WTC11 (cell line): Measurements from ENCODE around the gene ZBTB7C. TPM values are rescaled to one million over a fixed set of nuclear protein-coding genes. Genes with fewer than 3 reads are reported as not detected.

ENCODE experiments used
- ATAC-seq: fragments of 200-7000 bp; cut with Tn5 transposase; 2 replicates; pipeline ENCODE4 v1.10.0; 2021; ENCODE audit warnings: mild to moderate bottlenecking, moderate library complexity
- CTCF ChIA-PET: fragments of 300-600 bp; sonication (Branson Sonifier 250); formaldehyde crosslinking; loops from one replicate; lab custom pipeline; 2021; ENCODE audit warnings: antibody characterized with exemption; lab: Charles Lee
- POLR2A ChIA-PET: fragments of 350-600 bp; sonication (Branson Sonifier 250); formaldehyde crosslinking; loops from one replicate; lab custom pipeline; 2021; ENCODE audit warnings: antibody characterized with exemption; lab: Charles Lee
- DNase-seq: peaks from one replicate; pipeline ENCODE4 v3.0.0; 2021; ENCODE audit warnings: low spot score
- H3K27ac Mint-ChIP-seq: 2 replicates; pipeline ENCODE4 v1.8.0; 2021; ENCODE audit warnings: mixed read lengths
- H3K27me3 Mint-ChIP-seq: 2 replicates; pipeline ENCODE4 v1.8.0; 2021; ENCODE audit warnings: low read depth, mild to moderate bottlenecking, moderate library complexity, mixed read lengths
- H3K36me3 Mint-ChIP-seq: 2 replicates; pipeline ENCODE4 v1.8.0; 2021; ENCODE audit warnings: mixed read lengths
- H3K4me1 Mint-ChIP-seq: 2 replicates; pipeline ENCODE4 v1.8.0; 2022; ENCODE audit warnings: mixed read lengths
- H3K4me3 Mint-ChIP-seq: 2 replicates; pipeline ENCODE4 v1.8.0; 2021; ENCODE audit warnings: mild to moderate bottlenecking, moderate library complexity, mixed read lengths
- H3K9me3 Mint-ChIP-seq: 2 replicates; pipeline ENCODE4 v1.8.0; 2021; ENCODE audit warnings: mixed read lengths
- CBFB ChIP-seq: sonication (generic); formaldehyde crosslinking; IDR thresholded peaks from 2 replicates; pipeline ENCODE4 v1.8.1; 2022; ENCODE audit warnings: mild to moderate bottlenecking, low read depth, missing genetic modification reagents
- CREB1 ChIP-seq: sonication (generic); formaldehyde crosslinking; IDR thresholded peaks from 2 replicates; pipeline ENCODE4 v1.8.0; 2023; ENCODE audit warnings: mild to moderate bottlenecking, missing genetic modification reagents
- ELF4 ChIP-seq: sonication (generic); formaldehyde crosslinking; IDR thresholded peaks from 2 replicates; pipeline ENCODE4 v1.8.1; 2022; ENCODE audit warnings: low read depth, mild to moderate bottlenecking, moderate library complexity, missing genetic modification reagents
- EMX1 ChIP-seq: fragments of 250-450 bp; sonication (Bioruptor Pico); IDR thresholded peaks from 2 replicates; pipeline ENCODE4 v1.8.0; 2021; ENCODE audit warnings: mild to moderate bottlenecking
- FOXK1 ChIP-seq: sonication (generic); formaldehyde crosslinking; IDR thresholded peaks from 2 replicates; pipeline ENCODE4 v1.8.0; 2022; ENCODE audit warnings: mild to moderate bottlenecking, moderate library complexity, missing genetic modification reagents
- FOXP1 ChIP-seq: sonication (generic); formaldehyde crosslinking; IDR thresholded peaks from 2 replicates; pipeline ENCODE4 v1.8.0; 2022; ENCODE audit warnings: missing genetic modification reagents, mild to moderate bottlenecking, moderate library complexity, borderline replicate concordance
- GABPB1 ChIP-seq: sonication (generic); formaldehyde crosslinking; IDR thresholded peaks from 2 replicates; pipeline ENCODE4 v1.8.1; 2023; ENCODE audit warnings: mild to moderate bottlenecking, missing genetic modification reagents
- GRHL2 ChIP-seq: fragments of 250-450 bp; sonication (Bioruptor Pico); IDR thresholded peaks from 2 replicates; pipeline ENCODE4 v1.8.0; 2022; ENCODE audit warnings: mild to moderate bottlenecking, moderate library complexity; ENCODE audit not compliant: insufficient replicate concordance, severe bottlenecking
- IRF2 ChIP-seq: sonication (generic); formaldehyde crosslinking; IDR thresholded peaks from 2 replicates; pipeline ENCODE4 v1.8.0; 2022; ENCODE audit warnings: low read depth, missing genetic modification reagents, borderline replicate concordance
- NFYB ChIP-seq: sonication (generic); formaldehyde crosslinking; conservative IDR thresholded peaks from 2 replicates; pipeline ENCODE4 v1.8.0; 2022; ENCODE audit warnings: low read depth, missing genetic modification reagents
- NR3C1 ChIP-seq: sonication (generic); formaldehyde crosslinking; conservative IDR thresholded peaks from 2 replicates; pipeline ENCODE4 v1.8.1; 2023; ENCODE audit warnings: low read depth, mild to moderate bottlenecking, missing genetic modification reagents
- RELA ChIP-seq: sonication (generic); formaldehyde crosslinking; IDR thresholded peaks from 2 replicates; pipeline ENCODE4 v1.8.1; 2022; ENCODE audit warnings: missing genetic modification reagents, mild to moderate bottlenecking, borderline replicate concordance
- SOX15 ChIP-seq: fragments of 250-450 bp; sonication (Bioruptor Pico); IDR thresholded peaks from 2 replicates; pipeline ENCODE4 v1.9.0; 2021; ENCODE audit warnings: mild to moderate bottlenecking
- ZNF121 ChIP-seq: sonication (generic); formaldehyde crosslinking; IDR thresholded peaks from 2 replicates; pipeline ENCODE4 v1.8.0; 2023; ENCODE audit warnings: missing genetic modification reagents
- ZNF219 ChIP-seq: sonication (generic); formaldehyde crosslinking; IDR thresholded peaks from 2 replicates; pipeline ENCODE4 v1.8.0; 2023; ENCODE audit warnings: missing genetic modification reagents, mild to moderate bottlenecking, borderline replicate concordance
- ZNF232 ChIP-seq: sonication (generic); formaldehyde crosslinking; IDR thresholded peaks from 2 replicates; pipeline ENCODE4 v1.8.0; 2022; ENCODE audit warnings: mild to moderate bottlenecking, missing genetic modification reagents
- ZNF317 ChIP-seq: sonication (generic); formaldehyde crosslinking; IDR thresholded peaks from 2 replicates; pipeline ENCODE4 v1.8.1; 2023; ENCODE audit warnings: low read depth, mild to moderate bottlenecking, moderate library complexity, missing genetic modification reagents, borderline replicate concordance
- ZNF423 ChIP-seq: fragments of 250-450 bp; sonication (Bioruptor Pico); IDR thresholded peaks from 2 replicates; pipeline ENCODE4 v2.1.2; 2022; ENCODE audit warnings: mild to moderate bottlenecking, moderate library complexity
- total RNA-seq: library from RNA; stranded (reverse); gene quantifications from 3 replicates; pipeline ENCODE4 v1.2.3, GENCODE V29; 2021
- TF ChIP-seq, protein P1 (sequence below): sonication (generic); formaldehyde crosslinking; IDR thresholded peaks from 2 replicates; pipeline ENCODE4 v1.8.1; 2022; ENCODE audit warnings: low read depth, mild to moderate bottlenecking, moderate library complexity, missing genetic modification reagents, borderline replicate concordance
- TF ChIP-seq, protein P2 (sequence below): fragments of 250-450 bp; sonication (Bioruptor Pico); conservative IDR thresholded peaks from 2 replicates; pipeline ENCODE4 v1.9.0; 2021; ENCODE audit warnings: mild to moderate bottlenecking
- TF ChIP-seq, protein P3 (sequence below): sonication (generic); formaldehyde crosslinking; IDR thresholded peaks from 2 replicates; pipeline ENCODE4 v1.8.1; 2023; ENCODE audit warnings: mild to moderate bottlenecking, missing genetic modification reagents
- TF ChIP-seq, protein P4 (sequence below): sonication (generic); formaldehyde crosslinking; IDR thresholded peaks from 2 replicates; pipeline ENCODE4 v1.8.0; 2023; ENCODE audit warnings: missing genetic modification reagents, mild to moderate bottlenecking, borderline replicate concordance

Gene ZBTB7C
- total RNA-seq, 1 experiment from 2014 or later = 0.48 TPM

DNA sequence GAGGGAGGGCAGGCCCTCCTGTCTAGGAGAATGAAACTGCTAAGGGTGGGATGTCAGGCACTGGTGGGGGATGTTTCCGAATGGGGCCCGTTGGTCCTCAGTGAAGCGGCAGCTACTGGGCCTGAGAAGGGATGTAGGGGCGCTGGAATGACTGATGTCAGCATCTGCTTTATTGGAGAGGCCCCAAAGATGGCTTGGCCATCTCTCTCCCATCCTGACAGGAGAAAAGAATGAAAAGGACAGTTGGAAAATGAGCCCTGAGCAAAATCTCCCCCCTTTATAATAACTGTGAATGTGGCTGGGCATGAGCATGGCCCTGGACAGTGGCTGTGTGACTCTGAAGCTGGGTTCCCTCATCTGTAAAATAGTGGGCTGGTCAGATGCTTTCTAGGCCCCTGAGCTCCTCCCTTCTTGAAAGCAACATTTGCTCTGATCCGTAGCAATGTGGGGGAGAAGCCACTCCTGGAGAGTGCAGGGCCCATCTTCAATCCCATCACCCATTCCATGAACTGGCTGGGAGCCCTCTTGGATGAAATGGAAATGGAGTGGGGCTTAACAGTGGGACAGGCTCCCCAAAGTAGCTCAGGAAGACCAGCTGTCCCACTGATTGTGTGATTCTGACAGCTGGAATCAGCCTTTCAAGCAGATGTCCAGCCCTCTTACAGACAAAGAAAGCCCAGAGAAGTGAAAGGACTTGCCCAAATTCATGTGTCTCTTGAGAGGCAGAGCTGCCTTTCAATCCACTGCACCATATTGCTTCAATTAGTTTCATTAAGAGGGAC, 246.0 kb downstream of the ZBTB7C start:
- no peak overlapping the region for H3K4me3 Mint-ChIP-seq
- H3K4me1 Mint-ChIP-seq = peaks cover 32% of the 10 kb centered on the region
- CTCF ChIA-PET = interaction anchor here (1.1 to 1.4 kb wide), 4 partner anchors 9 to 390 kb away, joined by 3 to 5 read pairs (median 4); no protein-coding TSS in a partner anchor
- no peaks in the 10 kb centered on the region for H3K36me3 Mint-ChIP-seq
- no peak for ATAC-seq
- H3K9me3 Mint-ChIP-seq = no peaks in the 10 kb centered on the region
- POLR2A ChIA-PET = interaction anchor here (1.0 to 1.1 kb wide), 2 partner anchors 9 to 27 kb away, joined by 3 read pairs; no protein-coding TSS in a partner anchor
- no peak for DNase-seq
- H3K27me3 Mint-ChIP-seq = peaks cover 53% of the 10 kb centered on the region
- no peak overlapping the region for H3K27ac Mint-ChIP-seq
- TF ChIP-seq NFYB (CRISPR knock-in tag) (no peak), CREB1 (CRISPR knock-in tag) (no peak), GABPB1 (CRISPR knock-in tag) (no peak), ZNF317 (CRISPR knock-in tag) (no peak), CBFB (CRISPR knock-in tag) (no peak), EMX1 (CRISPR knock-in tag) (no peak), SOX15 (no peak), IRF2 (CRISPR knock-in tag) (no peak), GRHL2 (no peak), NR3C1 (no peak)
- TF ChIP-seq, protein P1, sequence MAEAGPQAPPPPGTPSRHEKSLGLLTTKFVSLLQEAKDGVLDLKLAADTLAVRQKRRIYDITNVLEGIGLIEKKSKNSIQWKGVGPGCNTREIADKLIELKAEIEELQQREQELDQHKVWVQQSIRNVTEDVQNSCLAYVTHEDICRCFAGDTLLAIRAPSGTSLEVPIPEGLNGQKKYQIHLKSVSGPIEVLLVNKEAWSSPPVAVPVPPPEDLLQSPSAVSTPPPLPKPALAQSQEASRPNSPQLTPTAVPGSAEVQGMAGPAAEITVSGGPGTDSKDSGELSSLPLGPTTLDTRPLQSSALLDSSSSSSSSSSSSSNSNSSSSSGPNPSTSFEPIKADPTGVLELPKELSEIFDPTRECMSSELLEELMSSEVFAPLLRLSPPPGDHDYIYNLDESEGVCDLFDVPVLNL = no peak
- TF ChIP-seq, protein P2, sequence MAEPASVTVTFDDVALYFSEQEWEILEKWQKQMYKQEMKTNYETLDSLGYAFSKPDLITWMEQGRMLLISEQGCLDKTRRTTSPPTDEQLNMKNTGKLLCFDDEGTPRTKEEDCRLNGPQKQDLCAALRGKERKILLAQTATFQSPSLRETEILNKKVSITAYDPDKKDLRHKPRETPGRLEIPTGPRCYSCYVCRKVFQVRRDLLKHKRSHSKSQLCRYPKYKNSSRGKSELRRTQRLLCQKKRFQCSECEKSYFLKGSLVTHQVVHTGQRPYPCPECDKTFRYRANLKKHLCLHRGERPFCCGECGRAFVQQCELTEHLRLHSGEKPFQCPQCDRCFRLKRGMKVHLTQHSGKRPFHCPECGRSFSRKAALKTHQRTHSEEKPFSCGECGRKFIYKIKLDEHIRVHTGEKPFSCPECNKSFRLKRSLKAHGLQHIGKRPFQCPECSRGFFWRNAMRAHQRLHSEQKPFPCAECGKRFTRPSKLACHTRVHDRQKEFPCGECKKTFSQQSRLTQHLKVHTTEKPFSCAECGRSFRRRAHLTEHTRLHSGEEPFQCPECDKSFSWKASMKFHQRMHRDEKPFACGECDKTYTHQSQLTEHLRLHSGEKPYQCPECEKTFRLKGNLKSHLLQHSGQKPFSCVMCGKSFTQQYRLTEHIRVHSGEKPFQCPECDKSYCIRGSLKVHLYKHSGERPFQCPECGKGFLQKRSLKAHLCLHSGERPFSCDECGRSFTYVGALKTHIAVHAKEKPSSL (CRISPR knock-in tag) = no peak
- TF ChIP-seq, protein P3, sequence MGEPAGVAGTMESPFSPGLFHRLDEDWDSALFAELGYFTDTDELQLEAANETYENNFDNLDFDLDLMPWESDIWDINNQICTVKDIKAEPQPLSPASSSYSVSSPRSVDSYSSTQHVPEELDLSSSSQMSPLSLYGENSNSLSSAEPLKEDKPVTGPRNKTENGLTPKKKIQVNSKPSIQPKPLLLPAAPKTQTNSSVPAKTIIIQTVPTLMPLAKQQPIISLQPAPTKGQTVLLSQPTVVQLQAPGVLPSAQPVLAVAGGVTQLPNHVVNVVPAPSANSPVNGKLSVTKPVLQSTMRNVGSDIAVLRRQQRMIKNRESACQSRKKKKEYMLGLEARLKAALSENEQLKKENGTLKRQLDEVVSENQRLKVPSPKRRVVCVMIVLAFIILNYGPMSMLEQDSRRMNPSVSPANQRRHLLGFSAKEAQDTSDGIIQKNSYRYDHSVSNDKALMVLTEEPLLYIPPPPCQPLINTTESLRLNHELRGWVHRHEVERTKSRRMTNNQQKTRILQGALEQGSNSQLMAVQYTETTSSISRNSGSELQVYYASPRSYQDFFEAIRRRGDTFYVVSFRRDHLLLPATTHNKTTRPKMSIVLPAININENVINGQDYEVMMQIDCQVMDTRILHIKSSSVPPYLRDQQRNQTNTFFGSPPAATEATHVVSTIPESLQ = no peak
- TF ChIP-seq, all 79 proteins: peak for 0

DNA sequence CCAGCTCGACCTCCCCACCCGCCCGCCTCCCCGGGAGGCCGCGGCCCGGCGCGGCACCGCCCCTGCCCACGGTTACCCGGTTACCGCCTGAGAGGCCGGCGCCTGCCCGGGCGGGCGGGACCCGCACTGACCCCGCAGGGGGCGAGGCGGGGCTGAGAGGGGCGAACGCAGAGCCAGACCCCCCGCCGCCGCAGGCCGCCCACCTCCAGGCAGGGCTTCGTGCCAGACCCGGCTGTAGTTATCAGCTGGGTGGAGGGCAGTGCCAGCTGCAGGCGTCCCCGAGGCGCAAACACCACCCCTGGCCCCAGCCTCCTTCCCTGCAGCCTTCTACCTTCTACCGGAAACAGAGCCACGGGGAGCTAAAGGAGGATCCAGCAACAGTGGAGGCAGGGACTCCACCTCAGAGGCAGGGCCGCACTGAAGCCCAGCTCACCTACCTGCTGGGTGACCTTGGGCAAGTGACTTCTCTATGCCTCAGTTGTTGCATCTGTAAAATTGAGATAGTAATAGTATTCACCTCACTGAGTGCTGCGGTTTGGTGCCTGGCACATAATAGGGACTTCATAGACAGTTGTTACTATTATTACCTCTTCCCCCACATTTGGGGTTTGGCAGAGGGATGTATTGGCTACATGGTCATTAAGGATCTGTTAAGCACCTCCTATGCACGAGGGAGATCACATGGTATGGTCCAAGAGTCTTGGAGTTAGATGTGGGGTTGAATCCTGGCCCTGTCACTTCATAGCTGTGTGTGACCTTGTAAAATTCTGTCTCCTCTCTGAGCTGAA, 247.1 kb downstream of the ZBTB7C start:
- Mint-ChIP-seq H3K27me3 (peaks cover 64% of the 10 kb centered on the region), H3K9me3 (no peaks in the 10 kb centered on the region), H3K36me3 (no peaks in the 10 kb centered on the region), H3K27ac (no peak overlapping the region), H3K4me1 (peaks cover 30% of the 10 kb centered on the region), H3K4me3 (peak overlapping the region; percentile 67)
- POLR2A ChIA-PET = interaction anchor here (1.0 to 1.1 kb wide), 2 partner anchors 10 to 26 kb away, joined by 3 read pairs; no protein-coding TSS in a partner anchor
- CTCF ChIA-PET = interaction anchor here (1.1 to 2.2 kb wide), 8 partner anchors 22 to 389 kb away, joined by 3 to 12 read pairs (median 6); no protein-coding TSS in a partner anchor
- DNase-seq (no peak), ATAC-seq (peak; percentile 27)
- TF ChIP-seq ZNF121 (CRISPR knock-in tag) (no peak), ZNF219 (CRISPR knock-in tag) (no peak), ZNF232 (CRISPR knock-in tag) (no peak), ELF4 (CRISPR knock-in tag) (no peak), NFYB (CRISPR knock-in tag) (no peak), ZNF423 (CRISPR knock-in tag) (peak; percentile 73), FOXK1 (CRISPR knock-in tag) (peak; percentile 34; the same call in 1 of the 2 replicates), FOXP1 (CRISPR knock-in tag) (peak; percentile 36; the same call in 1 of the 2 replicates), RELA (CRISPR knock-in tag) (no peak)
- TF ChIP-seq, protein P1 = peak; percentile 57; the same call in 1 of the 2 replicates
- TF ChIP-seq, protein P4, sequence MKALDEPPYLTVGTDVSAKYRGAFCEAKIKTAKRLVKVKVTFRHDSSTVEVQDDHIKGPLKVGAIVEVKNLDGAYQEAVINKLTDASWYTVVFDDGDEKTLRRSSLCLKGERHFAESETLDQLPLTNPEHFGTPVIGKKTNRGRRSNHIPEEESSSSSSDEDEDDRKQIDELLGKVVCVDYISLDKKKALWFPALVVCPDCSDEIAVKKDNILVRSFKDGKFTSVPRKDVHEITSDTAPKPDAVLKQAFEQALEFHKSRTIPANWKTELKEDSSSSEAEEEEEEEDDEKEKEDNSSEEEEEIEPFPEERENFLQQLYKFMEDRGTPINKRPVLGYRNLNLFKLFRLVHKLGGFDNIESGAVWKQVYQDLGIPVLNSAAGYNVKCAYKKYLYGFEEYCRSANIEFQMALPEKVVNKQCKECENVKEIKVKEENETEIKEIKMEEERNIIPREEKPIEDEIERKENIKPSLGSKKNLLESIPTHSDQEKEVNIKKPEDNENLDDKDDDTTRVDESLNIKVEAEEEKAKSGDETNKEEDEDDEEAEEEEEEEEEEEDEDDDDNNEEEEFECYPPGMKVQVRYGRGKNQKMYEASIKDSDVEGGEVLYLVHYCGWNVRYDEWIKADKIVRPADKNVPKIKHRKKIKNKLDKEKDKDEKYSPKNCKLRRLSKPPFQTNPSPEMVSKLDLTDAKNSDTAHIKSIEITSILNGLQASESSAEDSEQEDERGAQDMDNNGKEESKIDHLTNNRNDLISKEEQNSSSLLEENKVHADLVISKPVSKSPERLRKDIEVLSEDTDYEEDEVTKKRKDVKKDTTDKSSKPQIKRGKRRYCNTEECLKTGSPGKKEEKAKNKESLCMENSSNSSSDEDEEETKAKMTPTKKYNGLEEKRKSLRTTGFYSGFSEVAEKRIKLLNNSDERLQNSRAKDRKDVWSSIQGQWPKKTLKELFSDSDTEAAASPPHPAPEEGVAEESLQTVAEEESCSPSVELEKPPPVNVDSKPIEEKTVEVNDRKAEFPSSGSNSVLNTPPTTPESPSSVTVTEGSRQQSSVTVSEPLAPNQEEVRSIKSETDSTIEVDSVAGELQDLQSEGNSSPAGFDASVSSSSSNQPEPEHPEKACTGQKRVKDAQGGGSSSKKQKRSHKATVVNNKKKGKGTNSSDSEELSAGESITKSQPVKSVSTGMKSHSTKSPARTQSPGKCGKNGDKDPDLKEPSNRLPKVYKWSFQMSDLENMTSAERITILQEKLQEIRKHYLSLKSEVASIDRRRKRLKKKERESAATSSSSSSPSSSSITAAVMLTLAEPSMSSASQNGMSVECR (CRISPR knock-in tag) = no peak
